IgD-negative memory B cell (primary cell): Measurements from ENCODE around the gene COL13A1. TPM values are rescaled to one million over a fixed set of nuclear protein-coding genes. Genes with fewer than 3 reads are reported as not detected.
A peak's percentile ranks its signal among the peaks of the same experiment; 100 is the strongest.

ENCODE experiments used
- H3K27ac Mint-ChIP-seq, 3 donors: one replicate each; pipeline ENCODE4 v1.8.0; 2020 to 2022; ENCODE audit warnings: mild to moderate bottlenecking in 3 of 3, mixed read lengths in 3 of 3, moderate library complexity in 1 of 3
- H3K27me3 Mint-ChIP-seq: one replicate; pipeline ENCODE4 v1.8.0; 2021; ENCODE audit warnings: mixed read lengths
- H3K36me3 Mint-ChIP-seq: one replicate; pipeline ENCODE4 v1.8.0; 2020; ENCODE audit warnings: mild to moderate bottlenecking, mixed read lengths
- H3K4me1 Mint-ChIP-seq, 3 donors: one replicate each; pipeline ENCODE4 v1.8.0; 2020 to 2022; ENCODE audit warnings: mixed read lengths in 3 of 3, mild to moderate bottlenecking in 1 of 3
- H3K4me3 Mint-ChIP-seq, 4 donors: one replicate each; pipeline ENCODE4 v1.8.0; 2020 to 2022; ENCODE audit warnings: mild to moderate bottlenecking in 4 of 4, mixed read lengths in 4 of 4, moderate library complexity in 3 of 4
- H3K9me3 Mint-ChIP-seq, 3 donors: one replicate each; pipeline ENCODE4 v1.8.0; 2020 to 2021; ENCODE audit warnings: mixed read lengths in 3 of 3, mild to moderate bottlenecking in 1 of 3
- polyA plus RNA-seq: library from polyadenylated mRNA; unstranded; fragments of 300-500 nt; fragmentation: Illumina TruSeq; gene quantifications from one replicate; pipeline ENCODE4 v1.2.3, GENCODE V29; 2021

COL13A1 gene
- polyA plus RNA-seq, 1 donor from 2014 or later, result not detected

DNA sequence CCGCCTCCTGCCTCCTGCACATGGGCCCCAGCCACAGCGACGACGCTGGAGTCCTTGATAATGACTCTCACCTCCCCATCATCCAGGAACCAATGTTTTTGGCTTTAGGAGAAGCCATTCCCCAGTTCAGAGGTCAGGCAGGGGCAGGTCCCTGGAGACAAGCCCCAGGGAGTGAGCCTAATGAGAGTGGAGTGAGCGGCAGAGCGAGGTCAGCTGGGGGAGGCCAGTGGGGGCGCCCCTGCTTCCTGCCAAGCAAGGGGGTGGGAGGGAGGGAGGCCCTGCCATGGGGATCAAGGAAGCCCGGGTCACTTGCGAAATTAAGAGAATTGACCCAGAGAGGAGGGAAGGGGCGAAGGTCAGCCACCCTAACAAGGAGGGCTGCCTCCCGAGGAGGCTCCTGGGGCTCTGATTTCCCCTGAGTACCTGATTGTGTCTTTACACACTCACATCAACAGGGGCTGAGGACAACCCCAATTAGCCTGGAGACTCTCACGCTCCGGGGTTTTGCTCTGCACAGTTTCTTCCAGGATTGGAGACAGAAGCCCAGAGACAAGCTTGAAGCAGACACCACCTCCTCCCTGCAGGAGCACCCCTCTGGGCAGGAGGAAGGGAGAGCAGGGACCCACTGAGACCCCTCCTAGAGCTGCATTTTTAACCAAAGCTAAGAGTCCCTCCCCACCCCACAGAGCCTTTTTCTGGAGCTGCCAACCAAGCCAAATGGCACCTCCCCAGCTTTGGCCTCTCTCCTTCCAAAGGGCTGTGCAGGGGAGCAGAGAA lies 112.1 kb downstream of the COL13A1 start:
- H3K27ac Mint-ChIP-seq, result no peak overlapping the region
- no peaks in the 10 kb centered on the region for H3K36me3 Mint-ChIP-seq
- H3K4me3 Mint-ChIP-seq, result no peak overlapping the region
- H3K9me3 Mint-ChIP-seq, result no peaks in the 10 kb centered on the region
- peaks cover 26% of the 10 kb centered on the region for H3K27me3 Mint-ChIP-seq
- no peaks in the 10 kb centered on the region for H3K4me1 Mint-ChIP-seq

DNA sequence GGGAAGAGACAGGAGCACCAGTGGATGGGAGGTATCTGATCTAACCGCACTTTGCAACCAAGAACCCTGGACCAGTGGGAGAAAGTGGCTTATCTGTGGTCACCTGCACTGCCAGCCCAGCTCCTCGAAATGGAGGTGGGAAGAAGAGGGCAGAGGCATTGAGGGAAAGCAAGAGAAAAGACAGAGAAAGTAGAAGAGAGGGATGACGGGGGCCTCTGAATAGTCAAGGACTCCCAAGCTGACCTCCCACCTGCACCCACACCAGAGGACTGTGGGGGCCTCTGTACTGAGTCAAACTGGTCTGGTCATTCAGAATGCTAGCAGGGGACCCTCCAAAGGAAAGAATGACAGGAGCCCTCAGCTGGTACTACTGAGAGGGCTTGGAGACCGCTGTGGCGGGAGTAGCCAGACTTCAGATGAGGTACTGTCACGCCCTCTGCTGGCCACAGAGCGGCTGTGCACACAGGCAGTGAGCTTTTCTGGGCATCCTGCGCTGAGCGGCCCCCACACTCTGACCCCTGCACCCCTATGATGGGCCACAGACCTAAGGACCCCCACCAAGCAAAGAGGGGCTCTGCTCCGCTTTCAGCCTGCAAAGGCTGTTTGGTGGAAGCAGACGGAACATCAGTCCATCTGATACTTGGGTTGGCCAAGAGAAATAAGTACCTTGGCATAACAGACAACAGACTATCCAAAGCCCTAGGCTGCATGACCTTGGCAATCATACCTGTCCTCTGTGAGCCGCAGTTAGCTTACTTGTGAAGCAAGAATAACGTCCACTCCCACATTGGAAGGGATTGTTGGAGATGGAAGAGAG lies 112.9 kb downstream of the COL13A1 start:
- Mint-ChIP-seq H3K27ac (no peak overlapping the region), H3K27me3 (peaks cover 20% of the 10 kb centered on the region), H3K4me3 (no peak overlapping the region), H3K9me3 (no peaks in the 10 kb centered on the region), H3K36me3 (no peaks in the 10 kb centered on the region), H3K4me1 (no peaks in the 10 kb centered on the region)

DNA sequence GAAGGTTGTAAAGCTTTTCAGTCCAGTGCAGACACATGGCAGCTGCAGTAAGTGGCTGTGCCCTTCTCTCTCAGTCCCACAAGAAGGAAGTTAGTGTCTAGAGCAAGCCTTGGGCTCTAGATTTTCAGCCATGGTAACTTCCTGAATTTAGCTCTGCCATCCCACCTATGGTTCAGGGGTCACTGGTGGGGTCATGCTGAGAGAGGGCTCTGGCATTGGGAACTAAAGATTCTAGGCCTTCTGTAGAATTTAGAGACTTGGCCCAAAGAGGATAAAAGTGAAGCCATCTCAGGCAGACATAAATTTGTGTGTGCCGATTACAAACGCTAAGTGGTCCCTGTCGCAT lies 113.5 kb downstream of the COL13A1 start:
- Mint-ChIP-seq H3K4me1 (no peaks in the 10 kb centered on the region), H3K36me3 (no peaks in the 10 kb centered on the region), H3K27me3 (peaks cover 20% of the 10 kb centered on the region), H3K27ac (no peak overlapping the region), H3K9me3 (no peaks in the 10 kb centered on the region), H3K4me3 (no peak overlapping the region)

DNA sequence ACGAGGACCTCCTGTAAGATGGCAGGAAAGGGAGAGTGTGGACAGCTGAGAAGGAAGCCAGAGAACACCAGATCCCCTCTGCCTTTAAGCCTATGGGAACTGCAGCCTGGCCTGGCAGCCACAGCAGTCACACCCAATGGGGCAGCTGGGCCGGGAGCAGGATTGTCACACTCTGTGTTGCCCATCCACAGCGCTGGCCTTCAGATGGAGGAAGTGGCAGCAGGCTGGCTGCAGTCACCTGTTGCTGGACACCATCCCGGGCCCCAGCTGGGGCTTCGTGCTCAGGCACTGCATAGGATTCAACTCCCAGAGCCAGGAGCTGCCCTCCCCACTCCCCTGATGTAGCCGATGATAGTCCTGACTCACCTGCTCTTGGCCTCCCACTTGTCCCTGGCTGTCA lies 114.4 kb downstream of the COL13A1 start:
- Mint-ChIP-seq H3K4me3 (no peak overlapping the region), H3K36me3 (no peaks in the 10 kb centered on the region), H3K27ac (peak overlapping the region in 1 of 3 donors; percentile 24), H3K4me1 (no peaks in the 10 kb centered on the region), H3K27me3 (peaks cover 20% of the 10 kb centered on the region), H3K9me3 (no peaks in the 10 kb centered on the region)

DNA sequence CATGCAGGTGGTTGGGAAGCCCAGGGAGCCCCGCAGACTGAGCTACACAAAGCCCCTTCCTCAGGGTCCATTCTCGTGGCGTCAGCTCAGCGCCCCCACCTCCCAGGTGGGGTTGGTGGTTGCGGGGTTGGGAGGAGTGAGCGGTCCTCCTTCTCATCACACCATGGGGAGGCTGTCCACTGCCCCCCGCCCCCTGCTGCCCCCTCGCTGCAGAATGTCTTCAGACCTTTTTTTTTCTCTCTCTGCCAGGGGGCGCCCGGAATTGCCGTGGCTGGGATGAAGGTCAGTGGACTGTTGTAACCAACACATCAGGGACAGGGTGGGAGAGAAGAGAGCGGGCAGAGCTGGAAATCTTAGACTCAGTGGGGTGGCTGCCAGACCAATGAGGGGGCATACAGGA lies 116.3 kb downstream of the COL13A1 start:
- Mint-ChIP-seq H3K4me3 (no peak overlapping the region), H3K4me1 (no peaks in the 10 kb centered on the region), H3K36me3 (no peaks in the 10 kb centered on the region), H3K27ac (no peak overlapping the region), H3K27me3 (peaks cover 24% of the 10 kb centered on the region), H3K9me3 (no peaks in the 10 kb centered on the region)

DNA sequence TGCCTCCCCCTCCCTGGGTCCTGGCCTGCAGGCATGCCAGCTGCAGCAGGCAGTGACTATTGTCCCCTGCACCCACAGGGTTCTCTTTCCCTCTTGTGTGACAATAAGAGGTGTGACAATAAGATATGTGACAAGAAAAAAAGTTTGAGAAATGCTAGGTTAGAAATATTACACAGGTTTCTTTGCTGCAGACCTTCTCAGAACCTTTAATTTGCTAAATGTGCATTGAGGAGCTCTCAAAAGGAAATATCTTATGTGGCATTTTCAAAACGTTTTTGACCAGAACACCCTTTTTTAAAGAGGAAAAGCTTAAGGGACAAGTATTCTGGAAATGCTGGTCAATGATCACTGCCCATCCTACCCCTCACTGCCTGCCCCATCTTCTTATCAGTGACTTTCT lies 117.5 kb downstream of the COL13A1 start:
- Mint-ChIP-seq H3K9me3 (no peaks in the 10 kb centered on the region), H3K27me3 (peaks cover 22% of the 10 kb centered on the region), H3K36me3 (no peaks in the 10 kb centered on the region), H3K27ac (no peak overlapping the region), H3K4me3 (no peak overlapping the region), H3K4me1 (no peaks in the 10 kb centered on the region)

DNA sequence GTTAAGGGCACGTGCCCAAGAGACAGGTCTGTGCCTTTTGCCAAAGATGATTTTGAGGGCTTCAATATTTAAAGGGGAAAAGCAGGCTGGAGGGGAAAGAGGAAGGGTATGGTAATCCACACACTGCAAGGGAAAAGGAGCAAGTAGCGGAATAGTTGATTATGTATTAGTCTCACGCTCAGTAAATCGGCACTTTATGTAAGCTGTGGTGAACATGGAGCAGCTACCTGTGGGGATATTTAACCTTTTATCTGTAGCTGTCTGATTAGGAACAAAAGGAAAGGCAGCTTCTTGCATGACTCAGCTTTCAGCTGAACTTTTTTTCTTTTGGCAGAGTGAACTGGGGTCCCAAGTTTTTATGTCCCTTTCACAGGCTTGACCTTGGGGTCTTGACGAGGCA lies 123.4 kb downstream of the COL13A1 start:
- Mint-ChIP-seq H3K9me3 (peaks cover 0 to 2% (median 0%) of the 10 kb centered on the region in 3 donors), H3K27ac (no peak overlapping the region), H3K27me3 (peaks cover 12% of the 10 kb centered on the region), H3K4me1 (no peaks in the 10 kb centered on the region), H3K36me3 (no peaks in the 10 kb centered on the region), H3K4me3 (no peak overlapping the region)

DNA sequence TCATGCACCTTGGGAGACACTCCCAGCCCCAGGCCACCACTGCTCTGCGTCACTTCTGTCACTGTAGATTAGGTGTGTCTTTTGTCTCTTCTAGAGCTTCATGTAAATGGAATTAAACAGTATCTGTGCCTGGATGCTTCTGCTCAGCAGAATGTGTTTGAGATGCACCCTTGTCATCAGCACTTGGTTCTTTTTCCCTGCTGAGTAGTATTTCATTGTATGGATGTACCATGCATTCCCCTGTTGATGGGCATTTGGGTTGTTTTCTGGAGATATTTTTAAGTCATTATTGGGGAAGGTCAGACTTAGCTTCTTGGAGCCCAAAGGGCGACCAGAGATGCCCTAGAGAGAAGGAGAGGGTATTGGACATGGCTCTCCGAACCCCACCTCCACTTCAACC lies 126.6 kb downstream of the COL13A1 start:
- H3K4me1 Mint-ChIP-seq, result no peaks in the 10 kb centered on the region
- no peak overlapping the region for H3K4me3 Mint-ChIP-seq
- no peak overlapping the region for H3K27ac Mint-ChIP-seq
- no peaks in the 10 kb centered on the region for H3K36me3 Mint-ChIP-seq
- H3K27me3 Mint-ChIP-seq, result peaks cover 6% of the 10 kb centered on the region
- H3K9me3 Mint-ChIP-seq, result peaks cover 0 to 2% (median 0%) of the 10 kb centered on the region in 3 donors

DNA sequence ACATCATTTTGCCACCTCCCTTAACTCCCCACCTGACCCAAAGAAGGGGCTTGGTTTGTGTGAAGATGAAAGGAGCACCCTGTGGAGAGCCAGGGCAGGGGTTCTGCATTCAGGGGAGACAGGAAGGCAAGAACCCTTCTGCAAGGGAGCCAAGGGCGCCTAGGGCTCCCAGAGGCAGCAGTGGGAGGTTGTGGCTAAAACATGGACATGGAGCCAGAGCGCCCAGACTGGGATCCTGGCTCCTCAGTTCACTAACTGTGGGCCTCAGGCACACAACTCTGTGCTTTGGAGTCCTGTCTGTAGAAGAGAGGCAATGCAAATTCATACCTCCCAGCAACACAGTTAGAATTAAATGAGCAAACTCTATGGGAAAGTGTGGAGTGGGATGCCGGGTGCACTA lies 127.9 kb downstream of the COL13A1 start:
- Mint-ChIP-seq H3K4me3 (no peak overlapping the region), H3K36me3 (no peaks in the 10 kb centered on the region), H3K27me3 (peaks cover 6% of the 10 kb centered on the region), H3K4me1 (no peaks in the 10 kb centered on the region), H3K27ac (no peak overlapping the region), H3K9me3 (peaks cover 0 to 2% (median 0%) of the 10 kb centered on the region in 3 donors)

DNA sequence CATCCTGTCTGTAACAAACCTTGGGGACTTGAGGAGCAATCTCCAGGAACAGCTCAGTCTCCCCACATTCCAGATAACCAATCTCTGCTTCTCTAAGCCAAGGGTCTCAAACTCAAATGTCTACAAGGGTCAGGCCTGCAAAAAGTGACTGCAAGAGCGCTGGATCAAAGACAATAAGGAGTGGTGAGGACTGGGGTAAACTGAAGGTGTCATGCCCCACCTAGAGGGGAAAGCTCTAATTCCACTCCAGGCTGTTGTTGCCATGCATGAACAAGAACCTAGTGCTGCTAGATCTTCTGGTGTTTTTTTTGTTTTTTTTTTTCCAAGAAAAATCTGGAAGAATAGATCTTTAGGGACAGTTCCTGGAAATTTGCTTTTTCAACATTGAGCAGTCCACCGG lies 133.1 kb downstream of the COL13A1 start:
- no peaks in the 10 kb centered on the region for H3K4me1 Mint-ChIP-seq
- H3K9me3 Mint-ChIP-seq, result no peaks in the 10 kb centered on the region

DNA sequence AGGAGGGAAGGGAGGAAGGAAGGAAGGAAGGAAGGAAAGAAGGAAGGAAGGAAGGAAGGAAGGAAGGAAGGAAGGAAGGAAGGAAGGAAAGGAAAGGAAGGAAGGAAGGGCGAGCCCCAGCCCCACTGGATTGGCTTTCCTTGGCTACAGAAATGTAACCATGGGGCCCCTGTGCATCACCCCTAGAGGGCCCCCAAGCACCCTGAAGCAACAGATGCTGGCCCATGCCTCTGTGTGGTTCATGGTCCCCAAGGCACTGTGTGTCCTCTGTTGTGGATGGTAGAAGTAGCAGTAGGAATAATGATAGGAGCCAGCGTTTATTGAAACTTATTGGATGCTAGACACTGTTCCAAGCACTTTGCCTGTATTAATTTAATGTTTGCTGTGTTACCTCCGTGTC lies 134.4 kb downstream of the COL13A1 start:
- no peak overlapping the region for H3K4me3 Mint-ChIP-seq
- no peaks in the 10 kb centered on the region for H3K27me3 Mint-ChIP-seq
- H3K4me1 Mint-ChIP-seq, result no peaks in the 10 kb centered on the region
- H3K9me3 Mint-ChIP-seq, result no peaks in the 10 kb centered on the region
- no peak overlapping the region for H3K27ac Mint-ChIP-seq
- no peaks in the 10 kb centered on the region for H3K36me3 Mint-ChIP-seq

More for the DNA sequence above, 133.1 kb downstream of the COL13A1 start:
- peaks cover 1% of the 10 kb centered on the region for H3K27me3 Mint-ChIP-seq
- H3K36me3 Mint-ChIP-seq, result no peaks in the 10 kb centered on the region
- no peak overlapping the region for H3K4me3 Mint-ChIP-seq
- H3K27ac Mint-ChIP-seq, result no peak overlapping the region

DNA sequence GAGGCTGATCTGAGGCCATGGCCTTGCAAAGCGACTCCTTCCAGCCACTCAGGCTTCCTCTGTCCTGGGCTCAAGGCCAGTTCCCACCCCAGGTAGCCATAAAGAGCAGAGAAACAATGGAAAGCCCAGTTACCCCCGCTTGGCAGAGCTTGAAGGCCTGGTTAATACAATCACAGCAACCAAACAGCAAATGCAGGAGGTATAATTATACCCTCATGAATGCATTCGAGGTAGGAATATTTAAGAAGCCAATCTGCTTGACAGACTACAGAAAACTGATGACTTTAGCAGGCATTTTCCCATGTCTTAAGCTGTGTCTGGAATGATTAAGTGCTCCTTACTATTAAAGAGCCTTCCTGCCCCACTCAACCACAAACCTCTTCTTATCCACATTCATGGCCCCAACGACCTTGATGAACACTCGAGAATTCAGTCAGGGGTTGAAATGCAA lies 136.9 kb downstream of the COL13A1 start:
- no peaks in the 10 kb centered on the region for H3K4me1 Mint-ChIP-seq
- no peaks in the 10 kb centered on the region for H3K36me3 Mint-ChIP-seq
- no peak overlapping the region for H3K4me3 Mint-ChIP-seq
- no peaks in the 10 kb centered on the region for H3K9me3 Mint-ChIP-seq
- H3K27me3 Mint-ChIP-seq, result no peaks in the 10 kb centered on the region
- no peak overlapping the region for H3K27ac Mint-ChIP-seq

DNA sequence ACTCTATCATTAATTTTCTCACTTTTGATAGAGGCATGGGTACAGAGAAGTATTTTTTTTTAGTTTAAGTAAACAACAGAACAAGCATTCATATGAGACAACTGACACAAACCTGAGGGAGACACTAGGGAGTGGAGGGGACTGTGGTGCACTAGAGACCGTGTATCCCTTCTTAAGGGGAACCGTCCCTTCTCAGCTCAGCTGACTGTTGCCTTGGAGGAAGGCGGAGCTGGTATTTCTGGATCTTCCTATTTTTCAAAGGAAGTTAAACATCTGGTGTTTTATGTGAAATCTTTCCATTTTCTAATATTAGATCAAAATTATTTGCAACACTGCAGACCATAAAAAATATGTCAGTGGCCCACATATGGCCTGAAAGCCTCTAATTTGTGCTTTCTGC lies 137.4 kb downstream of the COL13A1 start:
- no peak overlapping the region for H3K27ac Mint-ChIP-seq
- no peaks in the 10 kb centered on the region for H3K27me3 Mint-ChIP-seq

DNA sequence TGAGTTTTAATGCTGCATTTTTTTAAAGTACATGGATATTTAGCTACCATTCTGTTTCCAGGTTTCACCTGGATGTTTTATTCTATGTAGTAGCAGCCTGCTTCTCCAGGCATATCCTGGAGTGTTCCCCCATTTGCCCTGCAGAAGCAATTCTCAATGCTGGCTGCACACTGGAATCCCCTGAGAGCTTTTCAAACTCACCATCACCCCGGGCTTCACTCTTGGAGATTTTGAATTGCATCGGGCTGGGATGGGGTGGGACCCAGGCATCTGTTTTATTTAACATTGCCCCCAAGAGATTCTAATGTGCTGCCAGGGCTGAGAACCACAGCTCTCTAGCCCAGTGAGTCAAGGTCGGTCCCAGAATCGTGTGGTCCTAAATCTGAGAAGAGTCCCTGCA lies 137.8 kb downstream of the COL13A1 start:
- no peak overlapping the region for H3K4me3 Mint-ChIP-seq
- H3K36me3 Mint-ChIP-seq, result no peaks in the 10 kb centered on the region
- no peaks in the 10 kb centered on the region for H3K4me1 Mint-ChIP-seq
- H3K27me3 Mint-ChIP-seq, result no peaks in the 10 kb centered on the region
- no peak overlapping the region for H3K27ac Mint-ChIP-seq
- no peaks in the 10 kb centered on the region for H3K9me3 Mint-ChIP-seq

More for the DNA sequence above, 137.4 kb downstream of the COL13A1 start:
- no peaks in the 10 kb centered on the region for H3K9me3 Mint-ChIP-seq
- no peaks in the 10 kb centered on the region for H3K4me1 Mint-ChIP-seq
- no peaks in the 10 kb centered on the region for H3K36me3 Mint-ChIP-seq
- H3K4me3 Mint-ChIP-seq, result no peak overlapping the region

DNA sequence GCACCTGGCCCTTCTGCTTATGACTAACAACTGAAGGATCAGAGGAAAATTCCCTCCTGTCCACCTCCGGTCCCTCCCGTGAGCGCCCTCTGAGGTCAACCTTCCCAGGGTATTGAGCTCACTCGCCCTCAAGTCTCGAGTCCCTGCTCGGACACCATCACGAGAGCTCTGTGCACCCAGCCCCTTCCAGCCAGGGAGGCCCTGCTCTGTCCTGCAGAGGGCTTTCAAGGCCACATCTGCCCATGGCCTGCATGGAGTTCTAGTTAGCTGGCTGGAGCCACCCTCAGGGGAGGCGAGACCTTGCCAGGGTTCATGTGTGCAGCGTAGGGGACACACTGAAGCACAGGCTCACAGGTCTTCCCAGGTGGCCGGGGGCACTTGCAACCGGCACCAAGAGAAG lies 140.0 kb downstream of the COL13A1 start:
- no peak overlapping the region for H3K4me3 Mint-ChIP-seq
- no peaks in the 10 kb centered on the region for H3K27me3 Mint-ChIP-seq
- no peak overlapping the region for H3K27ac Mint-ChIP-seq
- no peaks in the 10 kb centered on the region for H3K9me3 Mint-ChIP-seq
- no peaks in the 10 kb centered on the region for H3K36me3 Mint-ChIP-seq
- H3K4me1 Mint-ChIP-seq, result no peaks in the 10 kb centered on the region
